Tibial nerve (tissue), 4 donors: ENCODE results near the gene C17orf58.

ENCODE experiments used
- EP300 ChIP-seq, 2 donors: sonication (generic); formaldehyde crosslinking; IDR thresholded peaks; one replicate each; pipeline ENCODE4 v1.6.1; 2017; ENCODE audit warnings: antibody characterized with exemption in 2 of 2, mild to moderate bottlenecking in 1 of 2
- POLR2A ChIP-seq, 2 donors: fragments of 450-650 bp; IDR thresholded peaks; one replicate each; pipeline ENCODE4 v1.6.1; 2017; ENCODE audit warnings: antibody characterized with exemption in 2 of 2, mild to moderate bottlenecking in 2 of 2, moderate library complexity in 2 of 2
- TF ChIP-seq, protein P1 (sequence below), 5 experiments: fragments of 200-600 bp in 3 of 5; fragments of 450-650 bp in 2 of 5; sonication (generic) in 3 of 5; IDR thresholded peaks; one replicate each; pipeline ENCODE4 v1.5.1; 2016 to 2019; ENCODE audit warnings: antibody characterized with exemption in 5 of 5, mild to moderate bottlenecking in 3 of 5, moderate library complexity in 2 of 5

DNA sequence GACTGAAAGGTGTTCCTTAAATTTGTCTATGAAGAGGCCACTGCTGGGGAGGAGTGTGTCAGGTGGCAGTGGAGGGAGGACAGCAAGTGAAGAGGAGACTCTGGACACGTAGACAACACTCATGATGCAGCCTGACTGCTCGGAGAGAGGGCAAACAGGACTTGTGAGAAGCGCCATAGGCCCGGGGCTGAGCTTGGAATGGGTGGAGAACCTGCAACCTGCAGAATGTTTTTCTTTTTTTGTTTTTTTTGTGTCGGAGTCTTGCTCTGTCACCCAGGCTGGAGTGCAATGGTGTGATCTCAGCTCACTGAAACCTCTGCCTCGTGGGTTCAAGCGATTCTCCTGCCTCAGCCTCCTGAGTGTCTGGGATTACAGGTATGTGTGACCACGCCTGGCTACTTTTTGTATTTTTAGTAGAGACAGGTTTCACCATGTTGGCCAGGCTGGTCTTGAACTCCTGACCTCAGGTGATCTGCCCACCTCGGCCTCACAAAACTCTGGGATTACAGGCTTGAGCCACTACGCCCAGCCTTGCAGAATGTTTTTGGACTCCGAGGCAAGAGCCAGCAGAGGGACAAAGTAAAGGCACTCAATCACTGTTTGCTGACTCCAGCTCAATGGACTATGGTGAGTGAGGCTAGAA is 18.9 kb upstream of the C17orf58 start:
- TF ChIP-seq, protein P1, sequence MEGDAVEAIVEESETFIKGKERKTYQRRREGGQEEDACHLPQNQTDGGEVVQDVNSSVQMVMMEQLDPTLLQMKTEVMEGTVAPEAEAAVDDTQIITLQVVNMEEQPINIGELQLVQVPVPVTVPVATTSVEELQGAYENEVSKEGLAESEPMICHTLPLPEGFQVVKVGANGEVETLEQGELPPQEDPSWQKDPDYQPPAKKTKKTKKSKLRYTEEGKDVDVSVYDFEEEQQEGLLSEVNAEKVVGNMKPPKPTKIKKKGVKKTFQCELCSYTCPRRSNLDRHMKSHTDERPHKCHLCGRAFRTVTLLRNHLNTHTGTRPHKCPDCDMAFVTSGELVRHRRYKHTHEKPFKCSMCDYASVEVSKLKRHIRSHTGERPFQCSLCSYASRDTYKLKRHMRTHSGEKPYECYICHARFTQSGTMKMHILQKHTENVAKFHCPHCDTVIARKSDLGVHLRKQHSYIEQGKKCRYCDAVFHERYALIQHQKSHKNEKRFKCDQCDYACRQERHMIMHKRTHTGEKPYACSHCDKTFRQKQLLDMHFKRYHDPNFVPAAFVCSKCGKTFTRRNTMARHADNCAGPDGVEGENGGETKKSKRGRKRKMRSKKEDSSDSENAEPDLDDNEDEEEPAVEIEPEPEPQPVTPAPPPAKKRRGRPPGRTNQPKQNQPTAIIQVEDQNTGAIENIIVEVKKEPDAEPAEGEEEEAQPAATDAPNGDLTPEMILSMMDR (IDR thresholded peaks at IDR 0.05) = no peak
- TF ChIP-seq EP300 (IDR thresholded peaks at IDR 0.05) = no peak
- TF ChIP-seq POLR2A (IDR thresholded peaks at IDR 0.05) = no peak
